ENCODE data around the gene YIPF2. TPM values are rescaled to one million over a fixed set of nuclear protein-coding genes. Genes with fewer than 3 reads are reported as not detected.

YIPF2 gene
- polyA plus RNA-seq, 1 of the 3 experiments (the other 2 are of a cell fraction) = 61.3 TPM

GRCh38 chr19:10898633-10899032, 29.8 kb downstream of the YIPF2 start:
- CTCF ChIA-PET = interaction anchor here (0.6 to 1.6 kb wide), 5 partner anchors 9 to 165 kb away, joined by 3 to 7 read pairs (median 4); no protein-coding TSS in a partner anchor
- H3K27me3 ChIP-seq (ENCODE audit: insufficient read depth) = no peaks in the 10 kb centered on the region
- no peak overlapping the region for H3K4me2 ChIP-seq
- H3K27ac ChIP-seq (ENCODE audit: low read depth in 2 of 2, low read length in 1 of 2) = peak overlapping the region in 1 of 2 experiments; percentile 67; a peak in 2 of 4 replicates
- TF ChIP-seq JUND (IDR thresholded peaks at IDR 0.05) (no peak), RXRA (IDR thresholded peaks at IDR 0.05; ENCODE audit: borderline replicate concordance, low read depth) (no peak), USF2 (IDR thresholded peaks at IDR 0.05; ENCODE audit: borderline replicate concordance, low read depth, low read length) (no peak), GABPA (IDR thresholded peaks at IDR 0.05; ENCODE audit: low read depth) (no peak), RFX5 (IDR thresholded peaks at IDR 0.05; ENCODE audit: low read length) (no peak), EP300 (IDR thresholded peaks at IDR 0.05; ENCODE audit: borderline replicate concordance in 1 of 2, low read depth in 1 of 2, low read length in 1 of 2) (no peak), TAF1 (IDR thresholded peaks at IDR 0.05; ENCODE audit: borderline replicate concordance, low read depth, low read length) (no peak), POLR2AphosphoS5 (IDR thresholded peaks at IDR 0.05; ENCODE audit: low read depth, low read length) (no peak), CTCF (IDR thresholded peaks at IDR 0.05) (no peak), REST (IDR thresholded peaks at IDR 0.05; ENCODE audit: low read depth, low read length) (no peak), NFIC (IDR thresholded peaks at IDR 0.05; ENCODE audit: borderline replicate concordance) (no peak), IRF3 (IDR thresholded peaks at IDR 0.05; ENCODE audit: low read depth, low read length) (no peak), YY1 (IDR thresholded peaks at IDR 0.05; ENCODE audit: low read depth) (no peak), RCOR1 (IDR thresholded peaks at IDR 0.05; ENCODE audit: low read length) (no peak), EZH2phosphoT487 (IDR thresholded peaks at IDR 0.05; ENCODE audit: borderline replicate concordance, low read depth) (no peak), FOSL2 (IDR thresholded peaks at IDR 0.05; ENCODE audit: borderline replicate concordance, low read depth) (no peak), ELF1 (IDR thresholded peaks at IDR 0.05) (no peak), ZBTB33 (IDR thresholded peaks at IDR 0.05; ENCODE audit: borderline replicate concordance, low read depth) (no peak)
- no peaks in the 10 kb centered on the region for H3K36me3 ChIP-seq (replicated peaks in 1 of 2; ENCODE audit: control insufficient read depth in 1 of 2, insufficient read depth in 2 of 2, low read length in 1 of 2)
- peaks cover 0 to 34% of the 10 kb centered on the region in 2 experiments; a peak in 2 of 4 replicates for H3K4me1 ChIP-seq (ENCODE audit: control insufficient read depth in 1 of 2, insufficient read depth in 2 of 2, low read depth in 1 of 2, low read length in 1 of 2)
- H3K4me3 ChIP-seq (ENCODE audit: low read depth in 2 of 2, low read length in 1 of 2) = no peak overlapping the region
- H3K9ac ChIP-seq = no peak overlapping the region
- peaks cover 84% of the 10 kb centered on the region for H3K79me2 ChIP-seq (ENCODE audit: insufficient read depth)
- H3F3A ChIP-seq (replicated peaks; ENCODE audit: insufficient read depth) = no peaks in the 10 kb centered on the region
- 73% methylated on average over 10 of the region's 10 CpGs for WGBS (ENCODE audit: low lambda C conversion rate)
- peaks cover 60% of the 10 kb centered on the region for H4K20me1 ChIP-seq (ENCODE audit: insufficient read depth)
- DNase-seq = no peak
- H3K9me3 ChIP-seq = no peaks in the 10 kb centered on the region
- H2AFZ ChIP-seq (ENCODE audit: low read depth) = no peak overlapping the region
- no peaks in the 10 kb centered on the region for H3K9me2 ChIP-seq
- POLR2A ChIA-PET = no interaction called here
